Stimulated activated naive CD4-positive, alpha-beta T cell treated with Interleukin-2 at 50 U/mL for 16 hours (primary cell): Measurements from ENCODE around the gene SCGB3A2.

Source experiments
- DNase-seq: peaks from one replicate; lab custom pipeline; 2025; lab: John Stamatoyannopoulos, UW

The SCGB3A2 gene

GRCh38 chr5:147904110-147904509, 25.6 kb downstream of the SCGB3A2 start:
- no peak for DNase-seq

- no peak for DNase-seq
These were observed 28.0 kb downstream of the SCGB3A2 start, which contains the start of gene C5orf46 for GRCh38 chr5:147906326-147907095. TSS of gene C5orf46 (minus strand) at chr5:147906538. CDS start at chr5:147906501, 37 bp downstream.

GRCh38 chr5:147911427-147911826, 32.9 kb downstream of the SCGB3A2 start:
- DNase-seq: no peak

- DNase-seq: no peak
These were observed 33.5 kb downstream of the SCGB3A2 start for GRCh38 chr5:147912011-147912410.

GRCh38 chr5:147913786-147914185, 35.3 kb downstream of the SCGB3A2 start:
- no peak for DNase-seq

GRCh38 chr5:147918101-147918685, 39.7 kb downstream of the SCGB3A2 start:
- no peak for DNase-seq

GRCh38 chr5:147918899-147919298, 40.4 kb downstream of the SCGB3A2 start:
- DNase-seq: no peak

- no peak for DNase-seq
These were observed 42.0 kb downstream of the SCGB3A2 start for GRCh38 chr5:147920420-147921030.

GRCh38 chr5:147921136-147921535, 42.6 kb downstream of the SCGB3A2 start:
- no peak for DNase-seq

GRCh38 chr5:147925020-147925419, 46.5 kb downstream of the SCGB3A2 start:
- DNase-seq: no peak

GRCh38 chr5:147927901-147928300, 49.4 kb downstream of the SCGB3A2 start:
- DNase-seq: no peak

GRCh38 chr5:147930769-147931168, 52.3 kb downstream of the SCGB3A2 start:
- DNase-seq: no peak
